Breast epithelium (tissue), 4 donors: ENCODE results near the gene ISX. TPM values are rescaled to one million over a fixed set of nuclear protein-coding genes. Genes with fewer than 3 reads are reported as not detected.

Experiments used
- DNase-seq, 2 donors: peaks; one replicate each; pipeline ENCODE4 v3.0.0-alpha.2; 2019; ENCODE audit warnings: low spot score in 2 of 2
- H3K27ac ChIP-seq, 2 donors: fragments of 200-600 bp; sonication (generic) in 1 of 2; one replicate each; pipeline ENCODE4 v1.5.1; 2016 to 2019; ENCODE audit warnings: mild to moderate bottlenecking in 1 of 2
- H3K27me3 ChIP-seq, 2 donors: fragments of 200-600 bp; sonication (generic) in 1 of 2; one replicate each; pipeline versions ENCODE4 v1.5.1 to v1.6.0; 2017 to 2019; ENCODE audit warnings: control low read depth in 1 of 2, mild to moderate bottlenecking in 1 of 2
- H3K36me3 ChIP-seq: fragments of 200-600 bp; one replicate; pipeline ENCODE4 v1.5.1; 2019
- H3K4me1 ChIP-seq, 2 donors: fragments of 200-600 bp; sonication (generic); one replicate each; pipeline ENCODE4 v1.5.1; 2016 to 2019; ENCODE audit warnings: control low read depth in 1 of 2
- H3K4me3 ChIP-seq, 3 donors: fragments of 200-600 bp; sonication (generic); 1 replicate in 2 of 3; 2 replicates in 1 of 3; pipeline ENCODE4 v1.5.1; 2016 to 2019; ENCODE audit warnings: mild to moderate bottlenecking in 3 of 3, moderate library complexity in 2 of 3
- H3K9me3 ChIP-seq, 2 donors: fragments of 200-600 bp; sonication (generic) in 1 of 2; one replicate each; pipeline ENCODE4 v1.5.1; 2016 to 2019; ENCODE audit warnings: control low read depth in 1 of 2
- POLR2A ChIP-seq: fragments of 450-650 bp; IDR thresholded peaks from one replicate; pipeline ENCODE4 v1.6.1; 2016; ENCODE audit warnings: antibody characterized with exemption, mild to moderate bottlenecking, moderate library complexity
- POLR2AphosphoS5 ChIP-seq, 3 donors: sonication (generic); formaldehyde crosslinking; IDR thresholded peaks; one replicate each; pipeline ENCODE4 v1.6.1; 2017; ENCODE audit warnings: antibody characterized with exemption in 3 of 3
- intact Hi-C: fragments of 100-400 bp; cut with DNase I; formaldehyde crosslinking; loops from one replicate; pipeline ENCODE4 v1.15.1; 2023; ENCODE audit warnings: low total_unique reads
- total RNA-seq, 3 donors: library from RNA; depleted of rRNA; stranded (reverse); fragments of >200 nt; gene quantifications; one replicate each; pipeline ENCODE4 v1.1.0, GENCODE V29; 2016
- TF ChIP-seq, protein P1 (sequence below), 3 donors: fragments of 450-650 bp; IDR thresholded peaks; one replicate each; pipeline ENCODE4 v1.5.1; 2016 to 2017; ENCODE audit warnings: antibody characterized with exemption in 3 of 3, mild to moderate bottlenecking in 3 of 3, moderate library complexity in 3 of 3

Gene ISX
- total RNA-seq, 3 donors from 2014 or later = under 0.01 TPM; not detected in 2

DNA sequence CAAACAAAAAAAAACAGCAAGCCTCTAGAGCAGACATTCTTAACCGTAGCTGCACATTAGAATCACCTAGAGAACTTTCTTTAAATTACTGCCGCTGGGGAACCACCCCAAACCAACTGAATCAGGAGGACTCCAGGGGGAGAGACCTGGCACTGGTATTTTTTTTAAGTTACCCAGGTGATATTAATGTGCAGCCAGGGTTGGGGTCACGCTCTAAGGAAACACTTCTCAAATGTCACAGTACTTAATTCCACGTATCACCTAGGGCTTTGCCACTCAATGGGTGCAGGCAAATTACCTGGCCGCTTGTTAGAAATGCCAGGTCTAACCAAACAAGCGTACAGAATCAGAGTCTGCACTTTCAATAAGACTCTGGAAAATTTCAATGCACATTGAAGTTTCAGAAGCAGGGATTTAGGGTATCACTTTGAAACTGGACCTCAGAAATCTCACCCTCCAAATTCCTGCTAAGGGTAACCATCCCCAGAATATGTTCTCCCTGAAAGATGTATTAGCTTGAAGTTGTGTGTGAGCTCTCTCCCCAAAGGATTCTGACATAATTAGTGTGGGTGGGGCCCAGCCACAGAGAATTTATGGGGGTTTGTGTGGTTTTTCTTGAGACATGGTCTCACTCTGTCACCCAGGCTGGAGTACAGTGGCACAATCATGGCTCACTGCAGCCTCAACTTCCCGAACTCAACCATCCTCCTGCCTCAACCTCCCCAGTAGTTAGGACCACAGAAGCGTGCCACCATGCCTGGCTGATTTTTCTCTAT, 12.7 kb upstream of the ISX start:
- DNase-seq = no peak
- TF ChIP-seq, protein P1, sequence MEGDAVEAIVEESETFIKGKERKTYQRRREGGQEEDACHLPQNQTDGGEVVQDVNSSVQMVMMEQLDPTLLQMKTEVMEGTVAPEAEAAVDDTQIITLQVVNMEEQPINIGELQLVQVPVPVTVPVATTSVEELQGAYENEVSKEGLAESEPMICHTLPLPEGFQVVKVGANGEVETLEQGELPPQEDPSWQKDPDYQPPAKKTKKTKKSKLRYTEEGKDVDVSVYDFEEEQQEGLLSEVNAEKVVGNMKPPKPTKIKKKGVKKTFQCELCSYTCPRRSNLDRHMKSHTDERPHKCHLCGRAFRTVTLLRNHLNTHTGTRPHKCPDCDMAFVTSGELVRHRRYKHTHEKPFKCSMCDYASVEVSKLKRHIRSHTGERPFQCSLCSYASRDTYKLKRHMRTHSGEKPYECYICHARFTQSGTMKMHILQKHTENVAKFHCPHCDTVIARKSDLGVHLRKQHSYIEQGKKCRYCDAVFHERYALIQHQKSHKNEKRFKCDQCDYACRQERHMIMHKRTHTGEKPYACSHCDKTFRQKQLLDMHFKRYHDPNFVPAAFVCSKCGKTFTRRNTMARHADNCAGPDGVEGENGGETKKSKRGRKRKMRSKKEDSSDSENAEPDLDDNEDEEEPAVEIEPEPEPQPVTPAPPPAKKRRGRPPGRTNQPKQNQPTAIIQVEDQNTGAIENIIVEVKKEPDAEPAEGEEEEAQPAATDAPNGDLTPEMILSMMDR (IDR thresholded peaks at IDR 0.05) = no peak
- TF ChIP-seq POLR2AphosphoS5 (IDR thresholded peaks at IDR 0.05) (no peak), POLR2A (no peak)
- intact Hi-C loops = no loop called here

DNA sequence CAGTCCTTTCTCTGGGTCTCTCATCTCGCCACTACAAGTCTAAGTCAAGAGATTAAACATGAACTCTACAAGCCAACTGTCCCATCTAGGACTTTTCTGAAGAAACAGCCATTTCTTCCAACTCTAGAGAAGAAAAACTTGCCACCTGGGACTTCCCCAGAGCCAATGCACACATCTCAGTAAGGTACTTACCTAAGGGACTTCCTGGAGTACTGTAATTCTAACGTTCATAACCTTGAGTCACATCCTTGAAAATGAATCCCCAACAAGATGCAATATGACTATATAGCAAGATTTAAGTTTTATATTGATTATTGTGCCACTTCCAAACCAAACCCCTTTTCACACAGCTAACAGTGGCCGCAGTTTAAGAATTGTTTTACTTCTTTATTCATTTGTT, 11.9 kb upstream of the ISX start:
- Histone ChIP-seq H3K4me1 (no peaks in the 10 kb centered on the region), H3K27ac (no peak overlapping the region), H3K27me3 (peaks cover 0 to 18% of the 10 kb centered on the region in 2 donors), H3K4me3 (no peak overlapping the region), H3K36me3 (no peaks in the 10 kb centered on the region), H3K9me3 (peaks cover 7 to 13% of the 10 kb centered on the region in 2 donors)
- no peak for DNase-seq
- TF ChIP-seq POLR2AphosphoS5 (IDR thresholded peaks at IDR 0.05) (no peak), POLR2A (no peak)
- TF ChIP-seq, protein P1 (IDR thresholded peaks at IDR 0.05) = no peak
- intact Hi-C loops = no loop called here

More for the DNA sequence above, 12.7 kb upstream of the ISX start:
- no peaks in the 10 kb centered on the region for H3K4me1 ChIP-seq
- no peak overlapping the region for H3K4me3 ChIP-seq
- H3K36me3 ChIP-seq = no peaks in the 10 kb centered on the region
- peaks cover 0 to 25% of the 10 kb centered on the region in 2 donors for H3K27me3 ChIP-seq
- H3K9me3 ChIP-seq = peaks cover 4 to 13% of the 10 kb centered on the region in 2 donors
- no peak overlapping the region for H3K27ac ChIP-seq

DNA sequence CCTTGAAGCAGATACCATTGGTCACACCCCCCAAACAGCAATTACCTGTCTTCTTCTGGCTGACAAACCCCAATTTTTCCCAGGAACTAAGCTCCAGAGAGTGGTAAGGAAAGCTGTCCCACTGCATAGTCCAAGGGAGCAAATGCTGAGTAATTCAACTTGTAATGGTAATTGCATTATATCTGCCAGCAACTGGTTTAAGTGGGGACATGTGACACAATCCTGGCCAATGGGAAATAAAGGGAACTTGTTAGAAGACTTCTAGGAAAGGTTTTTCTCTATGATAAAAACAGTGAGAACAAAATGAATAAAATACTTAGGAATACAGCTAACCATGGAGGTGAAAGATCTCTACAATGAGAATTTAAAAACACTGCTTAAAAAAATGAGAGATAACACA, 9.5 kb upstream of the ISX start:
- Histone ChIP-seq H3K36me3 (no peaks in the 10 kb centered on the region), H3K4me1 (no peaks in the 10 kb centered on the region), H3K27ac (no peak overlapping the region), H3K9me3 (peaks cover 7 to 13% of the 10 kb centered on the region in 2 donors), H3K4me3 (no peak overlapping the region), H3K27me3 (peaks cover 0 to 14% of the 10 kb centered on the region in 2 donors)
- DNase-seq = no peak
- TF ChIP-seq POLR2A = no peak
- no peak for TF ChIP-seq POLR2AphosphoS5 (IDR thresholded peaks at IDR 0.05)
- TF ChIP-seq, protein P1 (IDR thresholded peaks at IDR 0.05) = no peak
- intact Hi-C loops = no loop called here

DNA sequence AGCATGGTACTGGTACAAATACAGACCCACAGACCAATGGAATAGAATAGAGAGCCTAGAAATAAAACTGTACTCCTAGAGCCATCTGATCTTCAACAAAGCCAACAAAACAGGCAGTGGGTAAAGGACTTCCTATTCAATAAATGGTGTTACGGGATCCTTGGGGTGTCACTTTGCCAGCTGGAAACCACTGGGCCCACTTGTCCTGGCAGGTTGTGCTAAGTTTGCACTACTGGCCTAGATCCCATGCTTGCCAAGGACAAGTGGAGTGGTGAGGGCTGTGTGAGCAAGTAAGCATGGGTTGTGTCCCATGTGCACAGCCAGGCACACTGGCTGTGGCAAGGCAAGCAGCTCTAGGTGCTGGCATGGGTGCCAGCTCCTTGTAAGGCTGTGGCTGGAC, 8.8 kb upstream of the ISX start:
- Histone ChIP-seq H3K27me3 (peaks cover 0 to 14% of the 10 kb centered on the region in 2 donors), H3K27ac (no peak overlapping the region), H3K36me3 (no peaks in the 10 kb centered on the region), H3K4me1 (no peaks in the 10 kb centered on the region), H3K4me3 (no peak overlapping the region), H3K9me3 (peaks cover 7 to 13% of the 10 kb centered on the region in 2 donors)
- no peak for DNase-seq
- TF ChIP-seq POLR2AphosphoS5 (IDR thresholded peaks at IDR 0.05) (no peak), POLR2A (no peak)
- TF ChIP-seq, protein P1 (IDR thresholded peaks at IDR 0.05) = no peak
- intact Hi-C loops = no loop called here

DNA sequence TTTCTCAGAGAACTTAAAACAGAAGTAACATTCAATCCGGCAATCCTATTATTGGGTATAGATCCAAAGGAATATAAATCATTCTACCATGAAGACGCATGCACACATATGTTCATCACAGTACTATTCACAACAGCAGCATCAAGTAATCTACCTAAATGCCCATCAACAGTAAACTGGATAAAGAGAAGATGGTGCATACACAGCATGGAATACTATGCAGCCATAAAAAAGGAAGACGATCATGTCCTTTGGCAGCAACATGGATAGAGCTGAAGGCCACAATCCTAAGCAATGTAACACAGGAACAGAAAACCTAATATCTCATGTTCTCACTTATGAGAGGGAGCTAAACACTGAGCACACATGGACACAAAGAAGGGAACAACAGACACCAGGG, 6.3 kb upstream of the ISX start:
- Histone ChIP-seq H3K27ac (no peak overlapping the region), H3K36me3 (no peaks in the 10 kb centered on the region), H3K4me1 (no peaks in the 10 kb centered on the region), H3K9me3 (peaks cover 7 to 13% of the 10 kb centered on the region in 2 donors), H3K27me3 (peaks cover 0 to 8% of the 10 kb centered on the region in 2 donors), H3K4me3 (no peak overlapping the region)
- no peak for DNase-seq
- TF ChIP-seq POLR2A = no peak
- TF ChIP-seq POLR2AphosphoS5 (IDR thresholded peaks at IDR 0.05) = no peak
- TF ChIP-seq, protein P1 (IDR thresholded peaks at IDR 0.05) = no peak
- intact Hi-C loops = no loop called here
